ENCODE data around the gene EXOSC2. TPM values are rescaled to one million over a fixed set of nuclear protein-coding genes. Genes with fewer than 3 reads are reported as not detected.

The EXOSC2 gene
- total and polyA plus RNA-seq, 2 of the 13 experiments (the other 11 are each of a cell fraction or from before 2014, with no cell fraction given): 27.5 to 63.8 TPM

DNA sequence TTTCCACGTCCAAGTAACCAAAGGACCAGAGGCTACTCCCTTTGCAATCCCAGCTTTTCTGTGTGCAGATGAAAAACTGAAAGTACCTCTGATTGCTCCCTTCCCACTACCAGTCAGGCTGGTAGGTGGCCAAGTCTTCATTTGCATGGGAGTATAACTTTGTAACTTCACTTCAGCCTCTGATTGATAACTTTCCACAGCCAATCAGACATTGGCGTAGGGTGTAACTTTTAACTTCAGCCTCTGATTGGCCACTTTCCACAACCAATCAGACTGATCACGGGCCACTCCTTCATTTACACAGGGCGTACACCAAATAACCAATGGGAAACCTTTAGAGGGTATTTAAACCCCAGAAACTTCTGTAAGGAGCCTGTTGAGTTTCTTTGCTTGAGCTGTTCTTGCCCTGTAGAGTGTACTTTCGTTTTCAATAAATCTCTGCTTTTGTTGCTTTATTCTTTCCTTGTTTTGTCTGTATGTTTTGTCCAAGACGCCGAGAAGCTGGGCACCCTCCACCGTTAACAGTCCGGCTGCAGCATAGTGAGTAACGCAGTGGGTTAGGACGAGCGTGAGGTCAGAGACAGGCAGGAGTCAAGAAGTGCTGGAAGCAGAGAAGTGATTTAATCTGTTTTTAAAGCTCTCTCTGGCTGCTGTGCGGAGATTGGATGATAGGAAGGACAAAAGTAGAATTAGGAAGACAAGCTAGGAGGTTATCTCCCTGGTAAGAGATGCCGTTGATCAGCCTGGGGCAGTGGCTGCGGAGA is 3.5 kb upstream of the EXOSC2 start (continued):
- TF ChIP-seq, protein P1, sequence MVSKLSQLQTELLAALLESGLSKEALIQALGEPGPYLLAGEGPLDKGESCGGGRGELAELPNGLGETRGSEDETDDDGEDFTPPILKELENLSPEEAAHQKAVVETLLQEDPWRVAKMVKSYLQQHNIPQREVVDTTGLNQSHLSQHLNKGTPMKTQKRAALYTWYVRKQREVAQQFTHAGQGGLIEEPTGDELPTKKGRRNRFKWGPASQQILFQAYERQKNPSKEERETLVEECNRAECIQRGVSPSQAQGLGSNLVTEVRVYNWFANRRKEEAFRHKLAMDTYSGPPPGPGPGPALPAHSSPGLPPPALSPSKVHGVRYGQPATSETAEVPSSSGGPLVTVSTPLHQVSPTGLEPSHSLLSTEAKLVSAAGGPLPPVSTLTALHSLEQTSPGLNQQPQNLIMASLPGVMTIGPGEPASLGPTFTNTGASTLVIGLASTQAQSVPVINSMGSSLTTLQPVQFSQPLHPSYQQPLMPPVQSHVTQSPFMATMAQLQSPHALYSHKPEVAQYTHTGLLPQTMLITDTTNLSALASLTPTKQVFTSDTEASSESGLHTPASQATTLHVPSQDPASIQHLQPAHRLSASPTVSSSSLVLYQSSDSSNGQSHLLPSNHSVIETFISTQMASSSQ (IDR thresholded peaks at IDR 0.05; ENCODE audit: low read depth): no peak
- TF ChIP-seq, protein P1 (CRISPR knock-in tag; IDR thresholded peaks at IDR 0.05; ENCODE audit: borderline replicate concordance): no peak
- no peak for TF ChIP-seq ZNF180 (CRISPR knock-in tag; IDR thresholded peaks at IDR 0.05; ENCODE audit: borderline replicate concordance, low read depth)
- TF ChIP-seq, protein P2, sequence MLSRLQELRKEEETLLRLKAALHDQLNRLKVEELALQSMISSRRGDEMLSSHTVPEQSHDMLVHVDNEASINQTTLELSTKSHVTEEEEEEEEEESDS (CRISPR knock-in tag; IDR thresholded peaks at IDR 0.05; ENCODE audit: borderline replicate concordance): no peak
- TF ChIP-seq, protein P3, sequence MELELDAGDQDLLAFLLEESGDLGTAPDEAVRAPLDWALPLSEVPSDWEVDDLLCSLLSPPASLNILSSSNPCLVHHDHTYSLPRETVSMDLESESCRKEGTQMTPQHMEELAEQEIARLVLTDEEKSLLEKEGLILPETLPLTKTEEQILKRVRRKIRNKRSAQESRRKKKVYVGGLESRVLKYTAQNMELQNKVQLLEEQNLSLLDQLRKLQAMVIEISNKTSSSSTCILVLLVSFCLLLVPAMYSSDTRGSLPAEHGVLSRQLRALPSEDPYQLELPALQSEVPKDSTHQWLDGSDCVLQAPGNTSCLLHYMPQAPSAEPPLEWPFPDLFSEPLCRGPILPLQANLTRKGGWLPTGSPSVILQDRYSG (CRISPR knock-in tag; IDR thresholded peaks at IDR 0.05): no peak
- no peak for TF ChIP-seq CBFB (CRISPR knock-in tag; IDR thresholded peaks at IDR 0.05)
- no peak for TF ChIP-seq RBM39 (IDR thresholded peaks at IDR 0.05; ENCODE audit: low read depth, low read length, poor library complexity, severe bottlenecking)
- TF ChIP-seq, protein P4, sequence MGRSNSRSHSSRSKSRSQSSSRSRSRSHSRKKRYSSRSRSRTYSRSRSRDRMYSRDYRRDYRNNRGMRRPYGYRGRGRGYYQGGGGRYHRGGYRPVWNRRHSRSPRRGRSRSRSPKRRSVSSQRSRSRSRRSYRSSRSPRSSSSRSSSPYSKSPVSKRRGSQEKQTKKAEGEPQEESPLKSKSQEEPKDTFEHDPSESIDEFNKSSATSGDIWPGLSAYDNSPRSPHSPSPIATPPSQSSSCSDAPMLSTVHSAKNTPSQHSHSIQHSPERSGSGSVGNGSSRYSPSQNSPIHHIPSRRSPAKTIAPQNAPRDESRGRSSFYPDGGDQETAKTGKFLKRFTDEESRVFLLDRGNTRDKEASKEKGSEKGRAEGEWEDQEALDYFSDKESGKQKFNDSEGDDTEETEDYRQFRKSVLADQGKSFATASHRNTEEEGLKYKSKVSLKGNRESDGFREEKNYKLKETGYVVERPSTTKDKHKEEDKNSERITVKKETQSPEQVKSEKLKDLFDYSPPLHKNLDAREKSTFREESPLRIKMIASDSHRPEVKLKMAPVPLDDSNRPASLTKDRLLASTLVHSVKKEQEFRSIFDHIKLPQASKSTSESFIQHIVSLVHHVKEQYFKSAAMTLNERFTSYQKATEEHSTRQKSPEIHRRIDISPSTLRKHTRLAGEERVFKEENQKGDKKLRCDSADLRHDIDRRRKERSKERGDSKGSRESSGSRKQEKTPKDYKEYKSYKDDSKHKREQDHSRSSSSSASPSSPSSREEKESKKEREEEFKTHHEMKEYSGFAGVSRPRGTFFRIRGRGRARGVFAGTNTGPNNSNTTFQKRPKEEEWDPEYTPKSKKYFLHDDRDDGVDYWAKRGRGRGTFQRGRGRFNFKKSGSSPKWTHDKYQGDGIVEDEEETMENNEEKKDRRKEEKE (IDR thresholded peaks at IDR 0.05): no peak
- peak; percentile 52; the same call in 1 of the 2 replicates for TF ChIP-seq GFI1 (CRISPR knock-in tag; IDR thresholded peaks at IDR 0.05; ENCODE audit: borderline replicate concordance)
- TF ChIP-seq ONECUT2 (CRISPR knock-in tag; IDR thresholded peaks at IDR 0.05): no peak
- TF ChIP-seq, protein P5, sequence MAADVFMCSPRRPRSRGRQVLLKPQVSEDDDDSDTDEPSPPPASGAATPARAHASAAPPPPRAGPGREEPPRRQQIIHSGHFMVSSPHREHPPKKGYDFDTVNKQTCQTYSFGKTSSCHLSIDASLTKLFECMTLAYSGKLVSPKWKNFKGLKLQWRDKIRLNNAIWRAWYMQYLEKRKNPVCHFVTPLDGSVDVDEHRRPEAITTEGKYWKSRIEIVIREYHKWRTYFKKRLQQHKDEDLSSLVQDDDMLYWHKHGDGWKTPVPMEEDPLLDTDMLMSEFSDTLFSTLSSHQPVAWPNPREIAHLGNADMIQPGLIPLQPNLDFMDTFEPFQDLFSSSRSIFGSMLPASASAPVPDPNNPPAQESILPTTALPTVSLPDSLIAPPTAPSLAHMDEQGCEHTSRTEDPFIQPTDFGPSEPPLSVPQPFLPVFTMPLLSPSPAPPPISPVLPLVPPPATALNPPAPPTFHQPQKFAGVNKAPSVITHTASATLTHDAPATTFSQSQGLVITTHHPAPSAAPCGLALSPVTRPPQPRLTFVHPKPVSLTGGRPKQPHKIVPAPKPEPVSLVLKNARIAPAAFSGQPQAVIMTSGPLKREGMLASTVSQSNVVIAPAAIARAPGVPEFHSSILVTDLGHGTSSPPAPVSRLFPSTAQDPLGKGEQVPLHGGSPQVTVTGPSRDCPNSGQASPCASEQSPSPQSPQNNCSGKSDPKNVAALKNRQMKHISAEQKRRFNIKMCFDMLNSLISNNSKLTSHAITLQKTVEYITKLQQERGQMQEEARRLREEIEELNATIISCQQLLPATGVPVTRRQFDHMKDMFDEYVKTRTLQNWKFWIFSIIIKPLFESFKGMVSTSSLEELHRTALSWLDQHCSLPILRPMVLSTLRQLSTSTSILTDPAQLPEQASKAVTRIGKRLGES (CRISPR knock-in tag; IDR thresholded peaks at IDR 0.05; ENCODE audit: borderline replicate concordance): no peak
- no peak for TF ChIP-seq NFE2L1 (CRISPR knock-in tag; IDR thresholded peaks at IDR 0.05; ENCODE audit: borderline replicate concordance)
- no peak for TF ChIP-seq TEAD3 (CRISPR knock-in tag; optimal IDR thresholded peaks at IDR 0.05; ENCODE audit: borderline replicate concordance)
- TF ChIP-seq PHF8 (CRISPR knock-in tag; IDR thresholded peaks at IDR 0.05): peak; percentile 18; the same call in 1 of the 2 replicates
- TF ChIP-seq ZNF205 (CRISPR knock-in tag; IDR thresholded peaks at IDR 0.05): no peak
